Gastroesophageal sphincter (tissue), 4 donors: ENCODE measurements around the gene TGM3. TPM values are rescaled to one million over a fixed set of nuclear protein-coding genes. Genes with fewer than 3 reads are reported as not detected.

Experiments
- ATAC-seq: fragments of 150-250 bp; one replicate; pipeline ENCODE4 v1.9.1; 2016; ENCODE audit warnings: mild to moderate bottlenecking, moderate library complexity
- H3K27ac ChIP-seq, 4 donors: fragments of 200-600 bp; sonication (generic) in 3 of 4; 1 replicate in 3 of 4; 2 replicates in 1 of 4; pipeline ENCODE4 v1.5.1; 2016 to 2019
- H3K27me3 ChIP-seq: fragments of 200-600 bp; sonication (generic); one replicate; pipeline ENCODE4 v1.5.1; 2019
- H3K36me3 ChIP-seq, 2 donors: fragments of 200-600 bp; sonication (generic); one replicate each; pipeline ENCODE4 v1.5.1; 2019; ENCODE audit warnings: control low read depth in 1 of 2
- H3K4me1 ChIP-seq, 3 donors: fragments of 200-600 bp; sonication (generic); 1 replicate in 2 of 3; 2 replicates in 1 of 3; pipeline ENCODE4 v1.5.1; 2016 to 2019; ENCODE audit warnings: control low read depth in 2 of 3
- H3K4me3 ChIP-seq, 2 donors: fragments of 200-600 bp; sonication (generic); one replicate each; pipeline ENCODE4 v1.5.1; 2019; ENCODE audit warnings: mild to moderate bottlenecking in 1 of 2, moderate library complexity in 1 of 2
- H3K9me3 ChIP-seq, 3 donors: fragments of 200-600 bp; sonication (generic); one replicate each; pipeline ENCODE4 v1.5.1; 2017 to 2019; ENCODE audit warnings: control low read depth in 2 of 3
- EP300 ChIP-seq: sonication (generic); formaldehyde crosslinking; IDR thresholded peaks from one replicate; pipeline ENCODE4 v1.6.1; 2017; ENCODE audit warnings: antibody characterized with exemption, mild to moderate bottlenecking
- POLR2A ChIP-seq, 2 donors: fragments of 450-650 bp; IDR thresholded peaks; one replicate each; pipeline ENCODE4 v1.6.1; 2017; ENCODE audit warnings: antibody characterized with exemption in 2 of 2, mild to moderate bottlenecking in 2 of 2, moderate library complexity in 1 of 2
- POLR2AphosphoS5 ChIP-seq: sonication (generic); formaldehyde crosslinking; IDR thresholded peaks from one replicate; pipeline ENCODE4 v1.6.1; 2017; ENCODE audit warnings: antibody characterized with exemption
- WGBS, 2 donors: methylation state at CpG; one replicate each; pipeline ENCODE4 v1.1.5; 2018; ENCODE audit warnings: low coverage in 1 of 2; 5-methylcytosine and 5-hydroxymethylcytosine counted together
- total RNA-seq, 4 donors: library from RNA; depleted of rRNA; stranded (reverse); fragments of >200 nt; gene quantifications; one replicate each; pipeline ENCODE4 v1.1.0, GENCODE V29; 2016
- TF ChIP-seq, protein P1 (sequence below), 4 experiments: fragments of 200-600 bp in 2 of 4; fragments of 450-650 bp in 2 of 4; sonication (generic) in 1 of 4; IDR thresholded peaks; one replicate each; pipeline ENCODE4 v1.5.1; 2017 to 2019; ENCODE audit warnings: antibody characterized with exemption in 4 of 4, mild to moderate bottlenecking in 2 of 4, moderate library complexity in 2 of 4

TGM3 gene
- total RNA-seq, 4 donors from 2014 or later: 1.1 to 46.7 (median 4.1) TPM

DNA sequence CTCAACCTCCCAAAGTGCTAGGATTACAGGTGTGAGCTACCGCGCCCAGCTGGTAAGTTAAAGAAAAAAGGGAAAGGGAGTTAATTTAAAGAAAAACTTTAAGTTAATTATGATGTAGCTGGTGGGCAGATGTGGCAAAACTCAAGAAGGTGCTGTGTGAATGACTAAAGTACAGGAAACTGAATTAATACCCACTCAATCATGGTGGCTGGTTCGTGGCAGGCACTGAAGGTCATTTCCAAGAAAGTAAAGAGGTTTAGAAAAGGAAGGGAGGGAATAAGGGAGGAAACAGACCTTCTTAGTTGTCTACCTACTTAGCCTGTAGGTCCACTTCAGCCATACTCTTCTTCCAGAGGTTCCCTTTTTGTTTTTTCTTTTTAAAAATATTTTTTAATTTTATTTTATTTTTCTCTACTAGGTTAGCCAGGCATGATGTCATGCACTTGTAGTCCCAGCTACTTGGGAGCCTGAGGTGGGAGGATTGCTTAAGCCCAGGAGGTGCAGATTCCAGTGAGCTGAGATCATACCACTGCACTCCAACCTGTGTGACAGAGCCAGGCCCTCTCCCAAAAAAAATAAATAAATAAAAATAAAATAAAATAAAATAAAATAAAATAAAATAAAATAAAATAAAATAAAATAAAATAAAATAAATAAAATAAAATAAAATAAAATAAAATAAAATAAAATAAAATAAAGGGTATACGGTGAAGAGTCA, 11.9 kb upstream of the TGM3 start:
- no peak for ATAC-seq
- H3K4me3 ChIP-seq: no peak overlapping the region
- TF ChIP-seq POLR2AphosphoS5: no peak
- TF ChIP-seq, protein P1, sequence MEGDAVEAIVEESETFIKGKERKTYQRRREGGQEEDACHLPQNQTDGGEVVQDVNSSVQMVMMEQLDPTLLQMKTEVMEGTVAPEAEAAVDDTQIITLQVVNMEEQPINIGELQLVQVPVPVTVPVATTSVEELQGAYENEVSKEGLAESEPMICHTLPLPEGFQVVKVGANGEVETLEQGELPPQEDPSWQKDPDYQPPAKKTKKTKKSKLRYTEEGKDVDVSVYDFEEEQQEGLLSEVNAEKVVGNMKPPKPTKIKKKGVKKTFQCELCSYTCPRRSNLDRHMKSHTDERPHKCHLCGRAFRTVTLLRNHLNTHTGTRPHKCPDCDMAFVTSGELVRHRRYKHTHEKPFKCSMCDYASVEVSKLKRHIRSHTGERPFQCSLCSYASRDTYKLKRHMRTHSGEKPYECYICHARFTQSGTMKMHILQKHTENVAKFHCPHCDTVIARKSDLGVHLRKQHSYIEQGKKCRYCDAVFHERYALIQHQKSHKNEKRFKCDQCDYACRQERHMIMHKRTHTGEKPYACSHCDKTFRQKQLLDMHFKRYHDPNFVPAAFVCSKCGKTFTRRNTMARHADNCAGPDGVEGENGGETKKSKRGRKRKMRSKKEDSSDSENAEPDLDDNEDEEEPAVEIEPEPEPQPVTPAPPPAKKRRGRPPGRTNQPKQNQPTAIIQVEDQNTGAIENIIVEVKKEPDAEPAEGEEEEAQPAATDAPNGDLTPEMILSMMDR (IDR thresholded peaks at IDR 0.05): no peak
- TF ChIP-seq POLR2A (IDR thresholded peaks at IDR 0.05): no peak
- TF ChIP-seq EP300: no peak
- no peaks in the 10 kb centered on the region for H3K36me3 ChIP-seq
- H3K27ac ChIP-seq: no peak overlapping the region
- WGBS, 2 donors: 67 to 83% methylated on average over 2 to 4 of the region's 4 CpGs
- H3K4me1 ChIP-seq: no peaks in the 10 kb centered on the region
- H3K9me3 ChIP-seq: peaks cover 0 to 7% (median 0%) of the 10 kb centered on the region in 3 donors
- H3K27me3 ChIP-seq: peaks cover 13% of the 10 kb centered on the region

DNA sequence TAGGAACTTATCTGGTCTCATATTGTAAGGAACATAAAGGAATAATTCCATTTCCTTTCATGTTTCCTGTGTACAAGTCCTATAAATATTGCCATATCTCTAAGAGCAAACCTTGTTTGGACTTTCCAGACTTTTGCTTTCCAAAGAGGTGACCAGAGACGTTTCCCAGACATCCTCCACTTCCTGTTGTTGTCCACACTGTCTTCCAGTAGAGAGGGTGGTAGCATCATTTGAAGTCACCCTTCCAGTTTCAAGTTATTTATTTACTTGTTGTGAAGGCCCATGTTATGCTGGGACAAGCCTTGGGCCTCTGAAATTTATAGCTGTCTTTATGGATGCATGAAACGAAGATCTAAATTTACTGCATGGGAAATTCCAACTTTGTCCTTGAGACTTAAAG, 10.6 kb upstream of the TGM3 start:
- Histone ChIP-seq H3K27ac (no peak overlapping the region), H3K36me3 (no peaks in the 10 kb centered on the region), H3K9me3 (peaks cover 0 to 7% (median 0%) of the 10 kb centered on the region in 3 donors), H3K27me3 (peaks cover 15% of the 10 kb centered on the region), H3K4me3 (no peak overlapping the region), H3K4me1 (no peaks in the 10 kb centered on the region)
- no peak for ATAC-seq
- 39 to 47% methylated on average over 2 of the region's 2 CpGs for WGBS, 2 donors
- TF ChIP-seq POLR2AphosphoS5 (no peak), POLR2A (IDR thresholded peaks at IDR 0.05) (no peak), EP300 (no peak)
- TF ChIP-seq, protein P1 (IDR thresholded peaks at IDR 0.05): no peak

DNA sequence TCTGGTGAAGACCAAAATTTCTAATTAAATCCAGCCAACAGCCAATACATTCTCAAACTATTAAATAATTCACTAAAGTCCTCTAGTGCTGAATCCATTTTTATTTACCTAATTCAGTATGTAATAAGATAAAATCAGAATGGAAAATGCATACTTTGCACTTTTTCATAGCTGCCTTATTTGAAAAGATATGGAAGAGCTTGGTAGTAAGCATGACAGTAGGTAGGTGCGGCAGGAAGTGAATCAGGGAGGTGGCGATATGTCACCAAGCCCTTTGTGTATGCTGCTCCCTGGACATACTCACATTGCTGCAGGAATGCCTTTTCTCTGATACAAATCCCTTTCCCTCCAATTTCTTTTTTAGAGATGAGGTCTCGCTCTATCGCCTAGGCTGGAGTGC, 10.2 kb upstream of the TGM3 start:
- Histone ChIP-seq H3K4me3 (no peak overlapping the region), H3K27me3 (peaks cover 17% of the 10 kb centered on the region), H3K27ac (no peak overlapping the region), H3K9me3 (peaks cover 0 to 4% (median 0%) of the 10 kb centered on the region in 3 donors), H3K4me1 (no peaks in the 10 kb centered on the region), H3K36me3 (no peaks in the 10 kb centered on the region)
- WGBS, 2 donors: 94% methylated on average over 4 of the region's 4 CpGs
- no peak for ATAC-seq
- TF ChIP-seq POLR2AphosphoS5 (no peak), POLR2A (IDR thresholded peaks at IDR 0.05) (no peak)

DNA sequence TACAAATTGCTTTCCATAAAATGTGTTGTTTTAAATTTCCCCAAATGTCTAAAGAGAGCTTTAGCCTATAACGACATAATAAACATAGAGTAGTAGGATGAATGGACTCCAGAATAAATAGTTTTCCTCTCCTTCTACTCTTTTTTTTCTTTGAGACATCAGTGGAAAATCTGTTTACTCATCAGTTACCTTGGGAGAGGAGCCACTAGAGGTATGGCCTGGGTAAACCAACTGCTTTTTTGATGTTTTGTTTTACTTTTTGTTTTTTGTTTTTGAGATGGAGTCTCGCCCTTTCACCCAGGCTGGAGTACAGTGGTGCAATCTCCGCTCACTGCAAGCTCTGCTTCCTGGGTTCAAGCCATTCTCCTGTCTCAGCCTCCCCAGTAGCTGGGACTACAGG, 8.3 kb upstream of the TGM3 start:
- H3K4me3 ChIP-seq: no peak overlapping the region
- H3K9me3 ChIP-seq: no peaks in the 10 kb centered on the region
- 70 to 82% methylated on average over 2 to 3 of the region's 3 CpGs for WGBS, 2 donors
- ATAC-seq: no peak
- H3K27ac ChIP-seq: no peak overlapping the region
- H3K27me3 ChIP-seq: peaks cover 17% of the 10 kb centered on the region
- TF ChIP-seq POLR2AphosphoS5: no peak
- TF ChIP-seq EP300: no peak
- no peaks in the 10 kb centered on the region for H3K4me1 ChIP-seq
- H3K36me3 ChIP-seq: no peaks in the 10 kb centered on the region

DNA sequence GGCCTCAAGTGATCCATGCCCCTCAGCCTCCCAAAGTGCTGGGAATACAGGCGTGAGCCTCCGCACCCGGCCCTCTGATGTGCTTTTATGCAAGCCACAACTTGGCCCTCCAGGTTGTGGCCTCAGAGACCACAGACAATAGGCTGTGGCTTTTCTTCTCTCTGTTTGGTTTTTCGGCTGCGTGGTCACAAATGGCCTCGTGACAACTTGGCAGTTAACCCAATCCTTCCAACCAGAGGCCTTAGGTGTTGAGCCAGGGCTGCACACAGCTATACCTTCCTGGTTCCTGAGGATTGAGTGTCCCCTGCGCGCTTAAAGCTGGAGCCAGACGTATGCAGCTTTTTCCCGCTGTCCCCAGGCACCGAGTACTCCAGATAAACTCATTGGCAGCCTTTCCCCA, 6.3 kb upstream of the TGM3 start:
- H3K27ac ChIP-seq: no peak overlapping the region
- H3K9me3 ChIP-seq: no peaks in the 10 kb centered on the region
- ATAC-seq: no peak
- H3K36me3 ChIP-seq: no peaks in the 10 kb centered on the region
- H3K27me3 ChIP-seq: peaks cover 26% of the 10 kb centered on the region
- 6 to 12% methylated on average over 5 to 8 of the region's 11 CpGs for WGBS, 2 donors
- H3K4me3 ChIP-seq: no peak overlapping the region
- H3K4me1 ChIP-seq: no peaks in the 10 kb centered on the region
- TF ChIP-seq POLR2A (IDR thresholded peaks at IDR 0.05): no peak
- TF ChIP-seq, protein P1 (IDR thresholded peaks at IDR 0.05): no peak
- TF ChIP-seq POLR2AphosphoS5: no peak
- TF ChIP-seq EP300: no peak

DNA sequence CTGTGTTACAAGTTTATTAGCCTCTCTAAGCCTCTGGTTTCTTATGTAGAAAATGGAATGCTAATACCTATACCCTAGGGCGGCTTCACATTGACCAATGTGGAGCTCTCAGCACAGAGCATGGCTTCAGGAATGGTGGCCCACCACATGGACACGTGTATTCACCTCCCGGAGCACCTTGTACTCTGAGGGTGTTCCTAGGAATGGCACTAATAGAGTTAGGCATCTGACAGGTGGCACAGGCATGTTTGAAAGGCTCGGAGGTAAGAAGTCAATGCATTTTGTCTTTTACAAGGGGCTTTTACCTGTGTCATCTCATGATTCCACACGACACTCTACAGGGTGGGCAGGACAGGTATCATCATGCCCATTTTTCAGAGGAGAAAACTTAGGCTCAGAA, 5.3 kb upstream of the TGM3 start:
- Histone ChIP-seq H3K27me3 (peaks cover 26% of the 10 kb centered on the region), H3K36me3 (no peaks in the 10 kb centered on the region), H3K4me3 (no peak overlapping the region), H3K27ac (no peak overlapping the region), H3K4me1 (no peaks in the 10 kb centered on the region), H3K9me3 (no peaks in the 10 kb centered on the region)
- 76 to 80% methylated on average over 2 to 4 of the region's 5 CpGs for WGBS, 2 donors
- ATAC-seq: no peak
- TF ChIP-seq POLR2AphosphoS5: no peak
- TF ChIP-seq, protein P1 (IDR thresholded peaks at IDR 0.05): no peak
- no peak for TF ChIP-seq POLR2A (IDR thresholded peaks at IDR 0.05)
- TF ChIP-seq EP300: no peak
